MV-4-11 (cell line): ENCODE measurements around the gene DYNLT1.

Source experiments
- DNase-seq: peaks from one replicate; lab custom pipeline; 2025; lab: John Stamatoyannopoulos, UW

Gene DYNLT1

DNA sequence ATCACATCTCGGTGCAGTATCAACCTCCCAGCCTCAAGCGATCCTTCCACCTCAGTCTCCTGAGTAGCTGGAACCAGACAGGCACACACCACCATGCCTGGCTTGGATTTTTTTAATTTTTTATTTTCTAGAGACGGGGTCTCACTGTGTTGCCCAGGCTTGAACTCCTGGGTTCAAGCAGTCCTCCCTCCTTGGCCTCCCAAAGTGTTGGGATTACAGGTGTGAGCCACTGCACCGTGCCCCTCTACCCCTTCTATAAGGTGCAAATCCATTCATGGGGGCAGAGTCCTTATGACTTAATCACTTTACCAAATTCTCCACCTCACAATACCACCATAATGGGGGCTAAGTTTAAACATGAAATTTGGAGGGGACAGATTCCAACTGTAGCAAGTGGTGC lies 47.0 kb downstream of the DYNLT1 start:
- DNase-seq = no peak

DNA sequence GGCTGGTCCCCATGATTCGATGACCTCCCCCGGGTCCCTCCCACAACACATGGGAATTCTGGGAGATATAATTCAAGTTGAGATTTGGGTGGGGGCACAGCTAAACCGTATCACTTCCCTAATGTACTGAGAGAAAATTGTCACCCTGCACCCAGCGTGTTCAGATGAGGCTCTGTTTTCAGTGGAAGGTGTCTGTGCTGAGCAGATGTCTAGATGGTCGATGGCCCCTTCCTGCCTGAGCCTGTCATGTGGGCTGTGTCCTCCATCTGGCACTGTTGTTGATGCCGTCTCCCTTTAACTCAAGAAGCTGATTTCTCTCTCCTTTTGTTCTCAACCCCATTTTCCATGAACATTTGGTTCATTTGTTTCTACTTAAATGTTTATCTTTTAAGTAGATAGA lies 47.7 kb downstream of the DYNLT1 start:
- DNase-seq = no peak

DNA sequence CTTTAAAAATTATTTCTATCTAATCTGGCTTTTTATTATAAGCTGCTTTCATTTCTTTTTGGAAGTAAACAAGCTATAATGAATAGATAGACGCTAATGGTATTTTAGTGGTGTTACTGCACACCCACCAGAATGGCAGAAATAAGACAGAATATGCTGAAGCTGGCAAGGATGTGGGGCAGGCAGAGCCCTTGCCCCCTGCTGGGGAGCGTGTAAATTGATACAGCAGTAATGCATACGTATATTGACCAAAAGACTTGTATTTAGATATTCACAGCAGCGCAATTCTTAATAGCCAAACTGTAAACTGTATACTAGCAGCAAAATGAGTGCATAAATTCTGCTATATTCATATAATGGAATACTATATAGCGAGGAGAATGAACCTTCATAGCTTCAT lies 49.3 kb downstream of the DYNLT1 start:
- DNase-seq = no peak

DNA sequence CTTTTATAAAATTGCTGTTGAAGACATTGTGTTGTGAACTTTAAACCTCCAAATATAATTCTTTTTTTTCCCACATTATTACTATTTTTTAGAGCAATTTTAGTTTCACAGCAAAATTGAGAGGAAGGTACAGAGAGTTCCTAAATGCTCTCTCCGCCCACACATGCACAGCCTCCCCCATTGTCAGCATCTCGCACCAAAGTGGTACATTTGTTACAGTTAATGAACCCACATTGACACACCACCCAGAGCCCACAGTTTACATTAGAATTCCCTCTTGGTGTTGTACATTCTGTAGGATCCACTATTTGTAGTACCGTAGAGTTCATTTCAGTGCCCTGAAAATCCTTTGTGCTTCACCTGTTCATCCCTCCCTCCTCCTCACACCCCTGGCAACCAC lies 50.9 kb downstream of the DYNLT1 start:
- no peak for DNase-seq

DNA sequence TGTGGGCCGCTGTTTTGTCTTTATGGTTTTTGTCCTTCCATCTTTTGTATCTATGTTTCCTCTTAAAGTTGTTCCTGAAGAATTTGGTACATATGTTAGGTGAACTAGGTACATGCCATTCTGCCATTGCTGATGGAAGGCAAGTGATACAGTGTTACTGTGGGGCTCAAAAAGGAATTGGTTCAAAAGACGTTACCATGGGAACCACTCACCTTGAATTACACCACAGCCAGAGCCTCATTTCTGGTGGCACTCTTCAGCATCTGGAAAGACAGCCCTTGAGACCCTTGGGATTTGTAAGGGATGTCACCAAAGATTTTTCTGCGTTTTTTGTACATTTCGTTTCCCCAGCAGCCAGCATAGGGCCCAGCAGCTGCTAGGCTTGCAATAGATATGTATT lies 52.7 kb downstream of the DYNLT1 start:
- DNase-seq = no peak

DNA sequence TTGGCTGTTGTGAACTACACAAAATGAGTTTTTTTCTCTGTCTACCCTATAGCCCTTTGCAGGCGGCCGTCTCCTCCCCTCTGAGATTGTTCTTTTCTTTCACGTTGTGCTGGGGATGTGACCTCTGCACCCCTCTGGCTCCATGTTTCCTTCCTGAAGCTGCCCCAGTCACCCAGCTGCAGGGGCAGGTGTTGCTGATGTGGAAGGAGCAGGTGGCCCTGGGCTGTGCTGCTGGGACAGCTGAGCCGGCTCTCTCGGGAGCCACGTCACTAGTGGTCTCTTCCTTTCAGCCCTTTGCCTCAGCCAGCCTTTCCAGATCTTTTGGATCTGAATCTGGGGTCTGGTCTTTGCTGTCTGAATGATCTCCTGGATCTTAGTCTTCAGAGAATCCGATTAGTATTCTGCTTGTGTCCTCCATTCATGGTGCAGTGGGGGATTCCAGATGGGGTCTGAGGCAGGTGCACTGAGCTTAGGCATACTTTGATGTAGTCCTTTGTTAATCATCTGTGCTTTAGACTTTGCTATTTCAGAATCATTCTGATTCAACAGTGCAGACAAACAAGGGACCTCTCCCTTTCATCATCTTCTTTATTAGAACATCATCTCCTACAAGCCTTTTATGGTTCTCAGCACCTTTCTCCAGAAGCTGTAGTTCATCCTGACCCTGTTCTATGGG lies 53.3 kb downstream of the DYNLT1 start:
- no peak for DNase-seq

DNA sequence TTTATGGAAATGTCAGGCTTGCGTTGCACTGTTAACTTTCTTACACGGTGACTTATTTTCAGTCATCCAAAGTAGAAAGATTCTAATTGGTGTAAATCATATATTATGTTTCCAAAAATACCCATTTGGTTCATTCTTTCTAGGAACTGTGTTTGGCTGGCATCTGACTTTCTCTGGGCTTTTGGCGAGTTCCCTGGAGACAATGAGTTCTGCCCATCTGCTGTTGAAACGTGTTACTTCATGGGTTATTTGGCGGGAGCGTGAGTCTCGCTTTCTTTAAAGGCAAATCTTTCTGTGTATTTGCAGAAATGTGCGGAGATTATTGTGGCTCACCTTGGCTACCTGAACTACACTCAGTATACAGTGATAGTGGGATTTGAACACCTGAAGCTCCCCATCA lies 55.2 kb downstream of the DYNLT1 start:
- no peak for DNase-seq

DNA sequence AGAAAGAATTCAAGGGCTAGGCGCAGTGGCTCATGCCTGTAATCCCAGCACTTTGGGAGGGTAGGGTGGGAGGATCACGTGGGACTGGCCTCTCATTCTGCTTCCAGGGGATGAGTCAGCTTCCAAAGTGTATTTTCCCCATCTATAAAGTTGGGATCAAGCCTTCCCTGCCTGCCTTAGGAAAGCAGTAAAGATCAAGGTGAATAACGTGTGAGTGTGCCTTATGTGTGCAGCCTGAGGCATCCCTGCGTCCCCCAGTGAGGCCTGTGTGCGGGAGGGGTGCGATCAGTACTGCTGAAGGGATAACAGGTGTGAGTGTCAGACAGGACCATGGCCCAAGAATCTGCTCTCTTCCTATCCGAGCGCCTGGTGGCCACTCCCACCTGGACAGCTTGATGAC lies 57.9 kb downstream of the DYNLT1 start:
- DNase-seq = no peak
